ENCODE measurements around the gene EOLA2. TPM values are rescaled to one million over a fixed set of nuclear protein-coding genes. Genes with fewer than 3 reads are reported as not detected.
A peak's percentile ranks its signal among the peaks of the same experiment; 100 is the strongest.

The EOLA2 gene
- total and polyA plus RNA-seq, 2 donors (not counting 1 experiment from before 2014, with no cell fraction given), result 42.0 to 63.2 TPM

DNA sequence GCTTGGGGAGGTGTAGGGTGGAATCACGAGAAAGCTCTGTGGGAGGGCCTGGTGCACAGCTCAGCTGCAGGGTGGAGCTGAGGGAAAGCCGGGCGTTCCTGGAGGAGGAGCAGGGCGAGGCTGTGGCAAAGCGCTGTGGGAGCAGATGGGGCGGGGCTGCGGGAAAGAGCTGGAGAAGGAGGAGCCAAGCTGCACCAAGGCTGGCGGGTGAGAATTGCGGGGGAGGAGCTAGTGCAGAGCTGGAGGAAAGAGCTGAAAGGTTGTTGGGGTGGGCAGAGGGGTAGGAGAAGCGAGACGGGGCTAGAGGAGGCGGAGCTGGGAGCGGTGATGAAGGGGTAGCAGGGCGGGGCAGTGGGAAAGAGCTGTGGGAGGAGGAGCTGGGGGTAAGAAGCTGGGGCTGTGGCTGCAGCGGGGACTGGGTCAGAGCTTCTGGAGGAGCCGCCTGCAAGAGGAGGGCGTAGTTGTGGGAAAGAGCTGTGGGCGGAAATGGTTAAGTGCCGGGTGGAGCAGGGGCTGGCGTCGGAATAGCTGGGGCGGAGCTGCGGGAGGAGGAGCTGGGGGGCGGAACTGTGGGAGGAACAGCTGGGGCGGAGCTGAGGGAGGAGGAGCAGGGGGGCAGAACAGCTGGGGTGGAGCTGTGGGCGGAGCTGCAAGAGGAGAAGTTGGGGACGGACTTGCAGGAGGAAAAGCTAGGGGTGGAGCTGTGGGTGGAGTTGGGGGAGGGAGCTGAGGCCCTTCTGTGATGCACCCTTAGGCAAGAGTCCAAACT, 1.8 kb upstream of the EOLA2 start:
- H3K9me3 Mint-ChIP-seq (ENCODE audit: insufficient read depth), result no peaks in the 10 kb centered on the region
- peak overlapping the region; percentile 72 for H3K9ac ChIP-seq (ENCODE audit: low read length)
- H3K27me3 Mint-ChIP-seq, result no peaks in the 10 kb centered on the region
- peak overlapping the region; percentile 68 for H2AFZ ChIP-seq (ENCODE audit: insufficient read depth, low read depth, low read length, poor library complexity, severe bottlenecking)
- peaks cover 4% of the 10 kb centered on the region for H3K4me1 Mint-ChIP-seq
- ChIA-PET CTCF (interaction anchor here (1.4 to 2.3 kb wide), 2 partner anchors 10 to 400 kb away, joined by 5 to 11 read pairs; partner anchors contain the start of gene EOLA1), POLR2A (interaction anchor here (1.0 to 3.3 kb wide), 6 partner anchors 400 to 958 kb away, joined by 3 to 59 read pairs (median 6); partner anchors contain the start of genes EOLA1, IDS and MTMR1)
- ATAC-seq (ENCODE audit: low read depth), result peak; percentile 52
- H3K79me2 ChIP-seq (ENCODE audit: control insufficient read depth, insufficient read depth, low read length), result peaks cover 7% of the 10 kb centered on the region
- H3K4me3 ChIP-seq (ENCODE audit: control extremely low read depth in 1 of 5, extremely low read depth in 1 of 5, insufficient read depth in 1 of 5, low read depth in 2 of 5, low read length in 4 of 5), result peak overlapping the region in 4 of 5 experiments; percentile 63 to 73 (median 68)
- no peaks in the 10 kb centered on the region for H3K36me3 ChIP-seq (replicated peaks in 1 of 2; ENCODE audit: control extremely low read depth in 1 of 2, control insufficient read depth in 1 of 2, extremely low read depth in 1 of 2, insufficient read depth in 2 of 2, low read length in 1 of 2)
- no peaks in the 10 kb centered on the region for H3K9me3 ChIP-seq (ENCODE audit: control extremely low read depth in 1 of 3, control insufficient read depth in 2 of 3, insufficient read depth in 1 of 3, low read length in 2 of 3)
- H3K27ac ChIP-seq (ENCODE audit: low read length in 2 of 2), result peak overlapping the region; percentile 69 to 81
- H4K20me1 ChIP-seq (ENCODE audit: control insufficient read depth, insufficient read depth, low read length, poor library complexity, severe bottlenecking), result no peaks in the 10 kb centered on the region
- peak overlapping the region; percentile 95 for H3K27ac Mint-ChIP-seq
- TF ChIP-seq EZH2 (IDR thresholded peaks at IDR 0.05; ENCODE audit: borderline replicate concordance, insufficient read depth, low read depth, low read length, poor library complexity, severe bottlenecking) (no peak), CTCF (IDR thresholded peaks at IDR 0.05) (no peak)
- H3K4me1 ChIP-seq (ENCODE audit: control insufficient read depth in 2 of 2, insufficient read depth in 2 of 2, low read length in 2 of 2), result peaks cover 5 to 12% of the 10 kb centered on the region in 2 donors
- H3K27me3 ChIP-seq (replicated peaks in 1 of 4; ENCODE audit: control extremely low read depth in 1 of 4, control insufficient read depth in 3 of 4, insufficient read depth in 4 of 4, low read length in 3 of 4), result no peaks in the 10 kb centered on the region
- intact Hi-C loops (cut with micrococcal nuclease), result no loop called here
- H3K4me2 ChIP-seq (replicated peaks; ENCODE audit: low read depth, low read length, poor library complexity, severe bottlenecking), result peak overlapping the region; percentile 76
- peak; percentile 94 for DNase-seq
- peak overlapping the region; percentile 91 for H3K4me3 Mint-ChIP-seq
- WGBS (ENCODE audit: insufficient coverage), result under 1% methylated on average over 21 of the region's 27 CpGs

- CTCF ChIA-PET, result interaction anchor here (1.4 to 2.3 kb wide), 2 partner anchors 11 to 400 kb away, joined by 5 to 11 read pairs; partner anchors contain the start of gene EOLA1
- Histone ChIP-seq H3K79me2 (ENCODE audit: control insufficient read depth, insufficient read depth, low read length) (peaks cover 7% of the 10 kb centered on the region), H3K27me3 (replicated peaks in 1 of 4; ENCODE audit: control extremely low read depth in 1 of 4, control insufficient read depth in 3 of 4, insufficient read depth in 4 of 4, low read length in 3 of 4) (no peaks in the 10 kb centered on the region), H2AFZ (ENCODE audit: insufficient read depth, low read depth, low read length, poor library complexity, severe bottlenecking) (peak overlapping the region; percentile 68), H3K9ac (ENCODE audit: low read length) (peak overlapping the region; percentile 72), H3K4me3 (ENCODE audit: control extremely low read depth in 1 of 5, extremely low read depth in 1 of 5, insufficient read depth in 1 of 5, low read depth in 2 of 5, low read length in 4 of 5) (peak overlapping the region in 4 of 5 experiments; percentile 63 to 73 (median 68)), H3K4me1 (ENCODE audit: control insufficient read depth in 2 of 2, insufficient read depth in 2 of 2, low read length in 2 of 2) (peaks cover 5 to 12% of the 10 kb centered on the region in 2 donors), H4K20me1 (ENCODE audit: control insufficient read depth, insufficient read depth, low read length, poor library complexity, severe bottlenecking) (no peaks in the 10 kb centered on the region), H3K27ac (ENCODE audit: low read length in 2 of 2) (peak overlapping the region; percentile 69 to 81), H3K36me3 (replicated peaks in 1 of 2; ENCODE audit: control extremely low read depth in 1 of 2, control insufficient read depth in 1 of 2, extremely low read depth in 1 of 2, insufficient read depth in 2 of 2, low read length in 1 of 2) (no peaks in the 10 kb centered on the region), H3K9me3 (ENCODE audit: control extremely low read depth in 1 of 3, control insufficient read depth in 2 of 3, insufficient read depth in 1 of 3, low read length in 2 of 3) (no peaks in the 10 kb centered on the region), H3K4me2 (replicated peaks; ENCODE audit: low read depth, low read length, poor library complexity, severe bottlenecking) (peak overlapping the region; percentile 76)
- 0% methylated on average over 11 of the region's 17 CpGs for WGBS (ENCODE audit: insufficient coverage)
- H3K4me3 Mint-ChIP-seq, result peak overlapping the region; percentile 91
- H3K4me1 Mint-ChIP-seq, result peaks cover 4% of the 10 kb centered on the region
- H3K27me3 Mint-ChIP-seq, result no peaks in the 10 kb centered on the region
- H3K9me3 Mint-ChIP-seq (ENCODE audit: insufficient read depth), result no peaks in the 10 kb centered on the region
- intact Hi-C loops (cut with micrococcal nuclease), result no loop called here
- H3K27ac Mint-ChIP-seq, result peak overlapping the region; percentile 95
- POLR2A ChIA-PET, result interaction anchor here (0.6 to 3.3 kb wide), 8 partner anchors 226 to 958 kb away, joined by 3 to 59 read pairs (median 4); partner anchors contain the start of genes EOLA1, IDS and MTMR1
- no peak for TF ChIP-seq CTCF (IDR thresholded peaks at IDR 0.05)
- TF ChIP-seq EZH2 (IDR thresholded peaks at IDR 0.05; ENCODE audit: borderline replicate concordance, insufficient read depth, low read depth, low read length, poor library complexity, severe bottlenecking), result no peak
- DNase-seq (no peak), ATAC-seq (ENCODE audit: low read depth) (no peak)
These were observed 1.3 kb upstream of the EOLA2 start for GRCh38 chrX:149939655-149939904.
